HEK293T (cell line): Measurements from ENCODE around the gene SORBS2.

Experiments
- CTCF ChIA-PET: fragments of 350-600 bp; formaldehyde crosslinking; extraction: SDS; loops from one replicate; lab custom pipeline; 2021; ENCODE audit warnings: antibody characterized with exemption, inconsistent platforms; lab: Yijun Ruan, JAX
- POLR2A ChIA-PET: fragments of 350-600 bp; formaldehyde crosslinking; extraction: SDS; loops from one replicate; lab custom pipeline; 2020; ENCODE audit warnings: antibody characterized with exemption, inconsistent platforms; lab: Yijun Ruan, JAX
- DNase-seq: peaks from one replicate; pipeline ENCODE4 v3.0.0; 2012; ENCODE audit warnings: mixed read lengths; ENCODE audit errors: extremely low spot score
- ARNT ChIP-seq: fragments of 450-650 bp; IDR thresholded peaks from 2 replicates; pipeline ENCODE4 v1.6.1; 2017; ENCODE audit warnings: mild to moderate bottlenecking
- BHLHE40 ChIP-seq: fragments of 450-650 bp; IDR thresholded peaks from 2 replicates; pipeline ENCODE4 v1.6.1; 2016; ENCODE audit warnings: mild to moderate bottlenecking, moderate library complexity, borderline replicate concordance
- CTBP1 ChIP-seq: fragments of 450-650 bp; IDR thresholded peaks from 2 replicates; pipeline ENCODE4 v1.6.1; 2016; ENCODE audit warnings: borderline replicate concordance
- ELF4 ChIP-seq: fragments of 450-650 bp; IDR thresholded peaks from 2 replicates; pipeline ENCODE4 v1.6.1; 2017; ENCODE audit warnings: antibody characterized with exemption
- FOXA1 ChIP-seq: fragments of 450-650 bp; IDR thresholded peaks from 2 replicates; pipeline ENCODE4 v1.6.1; 2016; ENCODE audit warnings: mild to moderate bottlenecking
- FOXK2 ChIP-seq: fragments of 450-650 bp; IDR thresholded peaks from 2 replicates; pipeline ENCODE4 v1.6.1; 2016; ENCODE audit warnings: mild to moderate bottlenecking
- FOXM1 ChIP-seq: fragments of 450-650 bp; IDR thresholded peaks from 2 replicates; pipeline ENCODE4 v1.6.1; 2017; ENCODE audit warnings: mild to moderate bottlenecking, borderline replicate concordance
- HDGF ChIP-seq: fragments of 450-650 bp; IDR thresholded peaks from 2 replicates; pipeline ENCODE4 v1.6.1; 2017; ENCODE audit warnings: antibody characterized with exemption, borderline replicate concordance
- L3MBTL2 ChIP-seq: fragments of 450-650 bp; conservative IDR thresholded peaks from 2 replicates; pipeline ENCODE4 v1.6.1; 2016; ENCODE audit warnings: mild to moderate bottlenecking
- LEF1 ChIP-seq: fragments of 450-650 bp; IDR thresholded peaks from 2 replicates; pipeline ENCODE4 v1.6.1; 2017; ENCODE audit warnings: mild to moderate bottlenecking, borderline replicate concordance
- NFRKB ChIP-seq: fragments of 450-650 bp; IDR thresholded peaks from 2 replicates; pipeline ENCODE4 v1.6.1; 2016; ENCODE audit warnings: mild to moderate bottlenecking, moderate library complexity
- SP1 ChIP-seq: fragments of 450-650 bp; IDR thresholded peaks from 2 replicates; pipeline ENCODE4 v1.6.1; 2017
- SUZ12 ChIP-seq: fragments of 450-650 bp; IDR thresholded peaks from 2 replicates; pipeline ENCODE4 v1.6.1; 2016; ENCODE audit warnings: mild to moderate bottlenecking
- TARDBP ChIP-seq: fragments of 450-650 bp; IDR thresholded peaks from 2 replicates; pipeline ENCODE4 v1.6.1; 2016
- ZNF384 ChIP-seq: fragments of 450-650 bp; IDR thresholded peaks from 2 replicates; pipeline ENCODE4 v1.6.1; 2016
- TF ChIP-seq, protein P1 (sequence below): fragments of 450-650 bp; IDR thresholded peaks from 2 replicates; pipeline ENCODE4 v1.6.1; 2016

The SORBS2 gene

GRCh38 chr4:185836241-185837084, 24.5 kb upstream of the SORBS2 start:
- DNase-seq: no peak
- CTCF ChIA-PET: interaction anchor here (1.0 kb wide), 2 partner anchors 40 to 185 kb away, joined by 3 to 5 read pairs; no protein-coding TSS in a partner anchor
- POLR2A ChIA-PET: interaction anchor here (0.6 to 1.0 kb wide), 4 partner anchors 13 to 83 kb away, joined by 3 to 5 read pairs (median 3); partner anchors contain the start of gene SORBS2
- TF ChIP-seq, protein P1, sequence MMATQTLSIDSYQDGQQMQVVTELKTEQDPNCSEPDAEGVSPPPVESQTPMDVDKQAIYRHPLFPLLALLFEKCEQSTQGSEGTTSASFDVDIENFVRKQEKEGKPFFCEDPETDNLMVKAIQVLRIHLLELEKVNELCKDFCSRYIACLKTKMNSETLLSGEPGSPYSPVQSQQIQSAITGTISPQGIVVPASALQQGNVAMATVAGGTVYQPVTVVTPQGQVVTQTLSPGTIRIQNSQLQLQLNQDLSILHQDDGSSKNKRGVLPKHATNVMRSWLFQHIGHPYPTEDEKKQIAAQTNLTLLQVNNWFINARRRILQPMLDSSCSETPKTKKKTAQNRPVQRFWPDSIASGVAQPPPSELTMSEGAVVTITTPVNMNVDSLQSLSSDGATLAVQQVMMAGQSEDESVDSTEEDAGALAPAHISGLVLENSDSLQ: no peak
- no peak for TF ChIP-seq BHLHE40
- no peak for TF ChIP-seq FOXK2
- TF ChIP-seq HDGF: no peak
- no peak for TF ChIP-seq FOXM1
- TF ChIP-seq LEF1: no peak
- no peak for TF ChIP-seq ELF4
- TF ChIP-seq TARDBP: no peak
- no peak for TF ChIP-seq CTBP1
- no peak for TF ChIP-seq ZNF384
- no peak for TF ChIP-seq L3MBTL2
- no peak for TF ChIP-seq SP1

DNA sequence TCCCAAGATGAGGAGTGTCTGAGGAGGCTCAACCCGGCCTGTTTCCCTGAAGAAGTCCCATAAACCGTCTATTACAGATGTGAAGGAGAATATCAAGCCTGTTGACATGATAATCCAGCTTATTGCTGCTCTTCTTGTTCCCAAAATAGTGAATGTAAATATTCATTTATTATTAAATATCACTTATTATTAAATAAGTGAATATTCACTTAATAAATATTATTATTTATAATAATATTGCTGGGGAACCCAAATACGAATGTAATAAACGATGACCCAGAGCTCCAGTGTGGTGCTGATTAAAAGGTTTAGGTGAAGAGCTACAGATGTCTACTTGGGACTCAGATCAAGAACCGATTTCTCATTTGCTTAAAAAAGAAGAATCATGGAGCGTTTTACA, 23.8 kb upstream of the SORBS2 start:
- TF ChIP-seq, protein P1: no peak
- CTCF ChIA-PET: interaction anchor here (0.7 to 1.0 kb wide), 2 partner anchors 41 to 612 kb away, joined by 3 to 4 read pairs; no protein-coding TSS in a partner anchor
- POLR2A ChIA-PET: interaction anchor here (1.0 kb wide), 2 partner anchors 13 to 24 kb away, joined by 3 to 5 read pairs; partner anchors contain the start of gene SORBS2
- no peak for DNase-seq

GRCh38 chr4:185835336-185835735, 23.3 kb upstream of the SORBS2 start:
- POLR2A ChIA-PET: interaction anchor here (1.0 kb wide), 1 partner anchor 24 kb away, joined by 5 read pairs; the partner anchor contains the start of gene SORBS2

GRCh38 chr4:185834778-185835177, 22.8 kb upstream of the SORBS2 start:
- DNase-seq: no peak
- ChIA-PET POLR2A (no interaction called here), CTCF (no interaction called here)
- TF ChIP-seq, protein P1: no peak
- TF ChIP-seq ZNF384 (no peak), TARDBP (no peak), FOXM1 (no peak), ARNT (no peak), LEF1 (no peak), SUZ12 (no peak), NFRKB (no peak), CTBP1 (no peak), HDGF (no peak), ELF4 (no peak), SP1 (no peak), FOXK2 (no peak), L3MBTL2 (no peak), BHLHE40 (no peak), FOXA1 (no peak)

More at GRCh38 chr4:185835336-185835735, 23.3 kb upstream of the SORBS2 start:
- CTCF ChIA-PET: interaction anchor here (0.7 kb wide), 1 partner anchor 612 kb away, joined by 4 read pairs; no protein-coding TSS in a partner anchor
- no peak for DNase-seq
- TF ChIP-seq FOXK2: no peak
- no peak for TF ChIP-seq NFRKB
- no peak for TF ChIP-seq ZNF384

DNA sequence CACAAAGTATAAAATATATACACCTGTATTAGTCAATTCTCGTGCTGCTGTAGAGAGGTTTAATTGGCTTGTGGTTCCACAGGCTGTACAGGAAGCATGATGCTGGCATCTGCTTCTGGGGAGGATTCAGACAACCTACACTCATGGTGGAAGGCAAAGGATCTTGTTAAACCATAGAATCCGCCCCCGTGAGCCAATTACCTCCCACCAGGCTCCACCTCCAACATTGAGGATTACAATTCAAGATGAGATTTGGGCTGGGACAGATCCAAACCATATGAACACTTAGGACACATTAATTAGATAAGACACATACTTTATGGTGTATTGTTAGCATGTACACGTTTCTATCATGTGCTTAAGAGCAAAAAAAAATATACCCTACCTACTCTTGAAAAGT, 22.1 kb upstream of the SORBS2 start:
- POLR2A ChIA-PET: no interaction called here
- TF ChIP-seq HDGF (no peak), SUZ12 (no peak), ARNT (no peak)
- DNase-seq: no peak
- CTCF ChIA-PET: no interaction called here

- TF ChIP-seq FOXA1 (no peak), HDGF (no peak), TARDBP (no peak), FOXM1 (no peak), LEF1 (no peak), BHLHE40 (no peak), ELF4 (no peak), L3MBTL2 (no peak), NFRKB (no peak), ARNT (no peak), SP1 (no peak), ZNF384 (no peak), CTBP1 (no peak), FOXK2 (no peak), SUZ12 (no peak)
- TF ChIP-seq, protein P1: no peak
- ChIA-PET CTCF (no interaction called here), POLR2A (no interaction called here)
- no peak for DNase-seq
Observed at GRCh38 chr4:185833055-185833598, 21.1 kb upstream of the SORBS2 start.
